Left colon (tissue), 2 donors: ENCODE measurements around the gene SPHKAP. TPM values are rescaled to one million over a fixed set of nuclear protein-coding genes. Genes with fewer than 3 reads are reported as not detected.
"Not testable (repeated sequence)": the region's sequence is repeated elsewhere in the genome, so short reads cannot be mapped to it uniquely, and the experiment has no call there.

Source experiments
- ATAC-seq: fragments of 200-7000 bp; cut with Tn5 transposase; one replicate; pipeline ENCODE4 v1.9.1; 2020; ENCODE audit warnings: mild to moderate bottlenecking, moderate library complexity
- DNase-seq, 2 donors: peaks; one replicate each; pipeline ENCODE4 v3.0.0-alpha.2; 2020
- intact Hi-C, 2 donors: fragments of 100-400 bp; cut with DNase I in 1 of 2; cut with micrococcal nuclease in 1 of 2; formaldehyde crosslinking; loops; one replicate each; pipeline versions ENCODE4 v1.11.2 to v1.14.0; 2022; cut with DNase I, micrococcal nuclease
- total RNA-seq, 2 donors: library from RNA; stranded (reverse); fragmentation: NEBNext Ultra II Directional; extraction: Animal tissue kit (Norgen Biotek cat#: 25700); gene quantifications; one replicate each; pipeline ENCODE4 v1.2.1, GENCODE V29; 2021
- donor health status: DM: no; HTN: no; CAD: no.
- donor health status: DM: yes; HTN: yes; CAD: no.

Gene SPHKAP
- total RNA-seq, 2 donors from 2014 or later, result 0.14 TPM; not detected in 1

DNA sequence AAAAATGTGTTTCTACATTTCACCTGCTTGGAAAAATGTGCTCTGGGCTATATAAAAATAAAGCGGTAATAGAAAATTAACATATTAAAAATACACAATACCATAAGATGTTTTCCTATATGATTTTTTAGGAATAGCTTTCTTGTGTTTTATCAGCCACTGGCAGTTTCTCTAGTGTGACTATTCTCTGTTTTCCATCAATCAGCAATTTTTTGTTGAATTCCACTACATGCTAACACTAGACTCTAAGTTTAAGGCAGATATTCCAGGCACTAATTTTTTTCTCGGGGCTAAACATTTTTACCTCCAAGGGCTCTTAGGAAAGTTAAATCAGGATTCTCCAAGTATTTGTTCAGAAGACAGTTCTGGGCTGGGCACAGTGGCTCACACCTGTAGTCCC, 140.5 kb downstream of the SPHKAP start:
- ATAC-seq, result no peak
- no peak for DNase-seq
- intact Hi-C loops, result no loop called here

DNA sequence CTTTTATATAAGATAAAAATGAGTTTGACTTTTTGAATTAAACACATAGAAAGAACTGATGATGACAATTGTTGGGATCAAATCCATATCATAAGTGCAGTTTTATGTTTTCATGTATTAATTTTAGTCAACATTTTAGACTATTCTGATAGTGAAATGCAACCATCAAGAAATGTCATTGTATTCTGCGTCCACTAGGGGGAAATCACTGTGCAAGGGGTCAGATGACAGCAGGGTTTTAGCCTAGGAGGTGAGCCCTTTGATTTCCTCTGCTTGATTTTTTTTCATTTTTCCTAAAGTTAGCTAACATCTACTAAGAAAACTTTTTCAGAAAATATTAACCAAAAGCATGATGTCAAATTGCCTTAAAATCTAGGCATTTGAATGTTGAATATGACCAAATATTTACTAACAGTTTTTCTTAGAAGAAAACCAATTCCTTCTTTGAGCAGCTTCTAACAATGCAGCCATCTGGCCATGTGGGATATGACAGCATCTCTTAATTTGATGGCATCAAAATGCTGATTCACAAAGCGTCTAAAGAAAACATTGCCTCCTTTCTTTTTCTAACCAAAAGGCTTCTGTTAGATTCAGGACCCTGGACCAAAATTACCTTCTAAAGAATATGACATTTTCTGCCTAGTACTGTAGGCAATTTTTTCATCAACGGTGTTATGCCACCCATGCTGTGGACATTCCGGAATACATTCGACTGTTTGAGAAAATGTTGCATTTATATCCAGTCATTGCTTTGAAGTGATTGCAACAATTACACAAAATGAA, 141.5 kb downstream of the SPHKAP start:
- ATAC-seq (no peak), DNase-seq (no peak)
- intact Hi-C loops, result no loop called here

GRCh38 chr2:228038967-228039366, 142.5 kb downstream of the SPHKAP start:
- intact Hi-C loops, result no loop called here
- ATAC-seq, result no peak
- DNase-seq, result no peak

- intact Hi-C loops, result no loop called here
- DNase-seq (no peak), ATAC-seq (no peak)
These were observed 143.6 kb downstream of the SPHKAP start for GRCh38 chr2:228037915-228038314.

DNA sequence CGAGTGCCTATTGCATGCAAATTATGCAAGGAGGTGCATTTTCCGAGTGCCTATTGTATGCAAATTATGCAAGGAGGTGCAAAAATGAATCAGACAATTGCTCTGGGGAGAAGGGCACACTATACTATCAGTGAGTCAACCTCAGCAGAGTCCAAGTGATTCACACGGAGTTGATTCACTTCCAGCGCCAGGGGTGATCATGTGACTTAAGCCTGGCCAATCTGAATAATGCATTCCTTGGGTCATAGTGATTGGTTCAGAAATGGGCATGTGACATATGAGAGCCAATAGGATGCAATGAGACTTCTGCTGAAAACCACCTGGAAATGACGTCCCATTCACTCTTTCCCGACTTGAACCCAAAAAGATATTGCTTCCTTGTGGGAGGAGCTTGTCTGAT, 157.9 kb downstream of the SPHKAP start:
- ATAC-seq (no peak), DNase-seq (no peak)
- intact Hi-C loops, result no loop called here

DNA sequence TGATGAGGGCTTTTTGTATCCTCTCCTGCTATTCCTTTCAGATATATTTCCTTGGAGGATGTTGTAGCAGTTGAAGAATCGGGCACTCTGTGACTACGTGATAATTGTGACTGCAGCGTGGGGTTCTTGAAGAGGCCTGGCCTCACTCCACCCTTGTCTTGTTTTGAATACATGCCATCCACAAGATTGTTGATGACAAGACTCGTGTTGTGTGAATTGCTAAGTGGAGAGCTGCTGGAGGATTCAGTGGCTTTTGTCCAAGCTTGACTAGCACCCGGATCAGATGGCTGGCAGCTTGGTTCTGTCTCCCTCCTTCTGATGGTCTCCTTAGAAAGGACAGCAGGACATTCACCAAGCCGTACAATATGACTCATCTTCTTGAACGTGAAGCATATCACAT, 163.2 kb downstream of the SPHKAP start:
- ATAC-seq (no peak), DNase-seq (no peak)
- intact Hi-C loops, result no loop called here

GRCh38 chr2:228017784-228018183, 163.7 kb downstream of the SPHKAP start:
- ATAC-seq, result no peak
- intact Hi-C loops, result no loop called here
- no peak for DNase-seq

DNA sequence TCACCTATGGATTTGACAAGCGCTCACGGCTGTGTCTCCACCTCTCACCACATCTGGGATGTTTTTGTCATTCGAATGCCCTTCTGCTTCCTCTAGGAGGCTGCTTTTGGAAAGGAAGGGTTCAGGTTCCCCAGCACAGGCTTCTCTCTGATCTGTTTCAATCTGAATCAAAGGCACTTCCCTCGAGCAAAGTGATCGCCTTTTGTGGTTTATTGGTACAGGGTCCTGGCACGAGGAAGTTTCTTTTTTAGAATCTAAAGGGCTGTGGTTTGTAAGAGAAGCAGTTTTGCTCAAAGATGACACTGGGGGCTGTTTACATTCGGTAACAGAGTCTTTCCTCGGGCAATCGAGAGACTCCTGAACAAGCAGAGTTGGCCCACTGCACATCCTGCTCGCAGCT, 165.1 kb downstream of the SPHKAP start:
- intact Hi-C loops, result no loop called here
- no peak for ATAC-seq

GRCh38 chr2:228015741-228016140, 165.7 kb downstream of the SPHKAP start:
- intact Hi-C loops, result no loop called here
- ATAC-seq (no peak), DNase-seq (no peak)

More for the DNA sequence above, 165.1 kb downstream of the SPHKAP start:
- DNase-seq, result no peak

GRCh38 chr2:227996366-227996765, 185.1 kb downstream of the SPHKAP start:
- intact Hi-C loops, result no loop called here
- ATAC-seq, result no peak
- no peak for DNase-seq

DNA sequence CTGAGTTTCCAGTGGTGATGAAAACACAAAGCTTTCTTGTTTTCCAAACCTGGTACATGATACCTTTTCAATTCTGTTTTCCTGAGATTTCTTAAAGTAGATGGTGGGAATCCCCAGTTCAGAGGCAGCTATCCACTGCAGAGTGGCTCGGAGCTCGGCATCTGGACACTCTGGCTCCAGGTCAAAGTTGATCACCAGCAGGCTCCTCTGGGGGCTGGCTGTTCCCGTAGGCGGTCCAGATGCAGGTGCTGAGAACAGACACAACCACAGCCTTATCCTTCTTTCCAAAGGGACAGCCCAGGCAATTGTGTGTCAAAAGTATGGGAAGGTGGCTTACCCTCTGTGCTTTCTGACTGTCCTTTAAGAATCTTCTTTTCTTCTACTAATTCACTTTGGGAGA, 190.6 kb downstream of the SPHKAP start:
- intact Hi-C loops, result no loop called here
- ATAC-seq, result no peak
- no peak for DNase-seq

DNA sequence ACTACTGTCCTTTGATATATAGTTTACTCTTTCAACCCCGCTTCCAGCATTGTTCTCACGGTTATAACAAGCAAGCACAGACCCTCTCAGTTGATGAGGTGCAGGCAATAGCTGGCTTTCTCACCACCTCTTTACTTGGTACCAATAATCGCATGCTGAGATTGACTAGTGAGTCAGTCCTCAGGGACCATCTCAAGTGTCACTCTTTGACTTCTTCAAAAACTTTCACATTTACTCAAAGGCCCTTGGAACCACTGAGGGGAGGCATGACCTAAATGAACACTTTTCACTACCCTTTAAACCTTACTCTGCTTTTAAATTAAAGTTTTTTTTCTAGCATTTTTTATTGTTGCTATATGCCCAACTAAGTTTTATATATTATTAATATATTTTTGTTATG, 208.2 kb downstream of the SPHKAP start:
- ATAC-seq (no peak), DNase-seq (no peak)
- intact Hi-C loops, result no loop called here

DNA sequence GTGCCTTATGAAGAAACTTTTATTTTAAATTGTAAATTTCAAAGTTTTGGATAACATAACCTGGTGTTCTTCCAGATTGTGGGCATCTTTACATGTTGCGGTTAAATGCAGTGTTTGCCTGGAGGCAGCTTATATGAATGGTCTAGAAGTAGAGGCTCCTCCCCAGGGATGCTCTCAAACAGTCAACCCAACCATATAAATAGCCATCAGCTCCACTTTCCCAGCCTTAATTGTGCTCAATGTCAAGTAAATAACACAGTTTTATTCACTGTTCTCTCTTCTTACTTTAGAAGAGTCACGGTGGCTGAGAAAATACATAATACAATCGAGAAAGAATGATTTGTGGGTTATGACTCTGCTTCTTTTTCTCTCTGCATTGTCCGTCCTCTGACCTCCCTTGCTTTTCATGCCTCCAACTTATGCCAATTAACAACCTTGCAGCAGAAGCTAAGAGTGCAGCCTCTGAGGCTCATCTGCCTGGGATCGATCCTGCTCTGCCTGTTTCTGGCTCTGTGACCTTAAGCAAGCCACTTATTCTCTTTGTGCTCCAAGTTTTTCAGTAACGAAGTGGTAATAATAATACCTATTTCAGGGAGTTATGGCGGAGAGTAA, 209.8 kb downstream of the SPHKAP start:
- ATAC-seq, result no peak
- DNase-seq, result no peak
- intact Hi-C loops, result no loop called here

GRCh38 chr2:227960317-227960716, 221.2 kb downstream of the SPHKAP start:
- intact Hi-C loops, result no loop called here
- DNase-seq (no peak), ATAC-seq (no peak)

DNA sequence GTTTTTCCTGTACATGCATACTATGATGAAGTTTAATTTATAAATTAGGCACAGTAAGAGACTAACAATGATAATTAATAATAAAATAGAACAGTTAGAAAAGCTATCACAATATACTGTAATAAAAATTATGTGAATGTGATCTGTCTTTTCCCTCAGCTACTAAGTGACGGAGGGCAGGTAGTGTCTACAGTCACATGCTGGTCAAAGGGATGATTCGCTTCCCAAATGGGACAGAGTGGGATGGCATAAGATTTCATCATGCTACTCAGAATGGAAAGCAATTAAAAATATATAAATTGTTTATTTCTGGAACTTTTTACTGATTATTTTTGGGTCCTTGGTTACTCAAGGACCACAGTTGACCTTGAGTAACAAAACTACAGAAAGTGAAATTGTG, 238.5 kb downstream of the SPHKAP start:
- DNase-seq (no peak), ATAC-seq (no peak)
- intact Hi-C loops, result no loop called here

- intact Hi-C loops, result no loop called here
- DNase-seq, result no peak
- no peak for ATAC-seq
These were observed 239.5 kb downstream of the SPHKAP start for GRCh38 chr2:227942021-227942420.

DNA sequence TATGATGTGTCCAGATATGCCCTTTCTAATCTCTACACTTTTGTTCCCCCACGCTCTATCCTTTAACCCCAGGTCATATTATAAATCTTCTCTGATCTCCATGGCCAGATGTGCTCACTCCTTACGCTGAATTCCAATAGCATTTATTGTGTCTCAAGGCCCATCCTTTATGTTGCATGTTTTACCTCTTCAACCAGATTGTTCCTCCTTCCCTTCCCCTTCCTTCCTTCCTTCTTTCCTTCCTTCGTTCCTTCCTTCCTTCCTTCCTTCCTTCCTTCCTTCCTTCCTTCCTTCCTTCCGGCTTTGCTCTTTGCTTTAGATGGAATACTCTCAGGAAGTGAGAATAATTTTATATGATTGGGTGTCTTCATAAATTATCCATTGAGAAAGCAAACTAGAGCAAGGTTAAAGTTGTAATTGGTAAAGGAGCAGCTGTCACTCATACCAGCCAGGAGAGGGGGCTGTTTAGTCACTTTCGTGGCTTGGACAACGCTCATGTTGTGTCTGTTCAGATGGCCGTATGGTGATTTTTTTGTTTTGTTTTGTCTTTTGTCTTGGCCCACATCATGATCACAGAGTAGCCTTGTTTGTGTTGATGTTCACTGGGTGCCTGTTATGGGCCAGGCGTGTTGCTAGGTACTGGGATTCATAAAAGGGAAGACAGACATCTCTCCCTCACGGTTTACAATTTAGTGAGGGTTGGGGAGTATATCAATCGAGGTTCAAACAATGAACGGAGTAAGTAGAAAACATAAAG, 242.0 kb downstream of the SPHKAP start:
- intact Hi-C loops, result no loop called here
- ATAC-seq (peak; percentile 52), DNase-seq (no peak)

DNA sequence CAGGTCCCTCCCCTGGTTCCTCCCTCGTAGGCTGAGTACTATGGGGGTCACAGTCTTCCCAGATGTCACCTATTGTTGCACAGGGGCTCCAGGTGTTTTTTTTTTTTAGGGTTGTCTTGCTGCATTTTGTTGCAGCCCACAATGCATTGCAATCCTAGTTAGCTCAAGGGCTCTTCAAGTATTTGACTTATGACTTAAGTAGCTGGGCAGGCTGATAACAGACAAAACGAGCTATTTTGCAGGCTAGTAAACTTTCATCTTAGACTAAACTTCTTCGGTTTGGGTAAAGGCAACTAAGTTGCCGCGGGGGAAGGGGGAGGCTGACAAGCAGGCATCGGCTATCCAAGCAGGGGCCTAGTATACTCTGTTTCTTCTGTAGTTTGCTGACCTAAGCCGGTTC, 245.2 kb downstream of the SPHKAP start:
- ATAC-seq, DNase-seq, intact Hi-C loops: not testable (repeated sequence)

DNA sequence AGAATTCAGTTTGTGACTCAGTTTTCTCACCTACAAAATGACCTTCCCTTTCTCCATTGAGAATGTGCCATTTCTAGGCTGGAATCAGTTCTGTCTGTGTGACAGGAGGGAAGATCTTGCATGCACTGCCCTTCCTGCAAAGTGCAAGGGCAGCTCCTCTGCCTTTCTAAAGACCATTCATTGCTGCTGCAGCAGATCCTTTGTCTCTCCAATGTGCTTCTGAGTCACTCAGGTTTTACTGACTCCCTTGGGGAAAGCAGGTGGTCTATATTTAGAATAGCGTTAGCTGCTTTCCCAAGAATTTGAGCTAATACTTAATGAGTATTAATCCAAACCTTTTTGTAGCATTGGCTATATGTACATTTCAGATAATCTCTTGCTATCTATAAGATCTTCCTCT, 247.6 kb downstream of the SPHKAP start:
- DNase-seq, result no peak
- intact Hi-C loops, result no loop called here
- no peak for ATAC-seq

- peak; percentile 61 for ATAC-seq
These were observed 249.1 kb downstream of the SPHKAP start for GRCh38 chr2:227932403-227932802.

More at GRCh38 chr2:227932403-227932802, 249.1 kb downstream of the SPHKAP start:
- DNase-seq, result no peak
- intact Hi-C loops, result no loop called here
